ENCODE data around the gene WNT6.

- TF ChIP-seq POLR2AphosphoS5 (IDR thresholded peaks at IDR 0.05; ENCODE audit: low read depth, low read length) (no peak), POLR2A (IDR thresholded peaks at IDR 0.05; ENCODE audit: low read depth, low read length) (no peak)
Measured at GRCh38 chr2:218854860-218855259, 4.7 kb upstream of the WNT6 start.
